Measurements from ENCODE around the gene LRFN2. TPM values are rescaled to one million over a fixed set of nuclear protein-coding genes. Genes with fewer than 3 reads are reported as not detected.
A peak's percentile ranks its signal among the peaks of the same experiment; 100 is the strongest.

The LRFN2 gene
- total RNA-seq, 3 donors from 2014 or later: 0.14 to 0.29 (median 0.16) TPM

DNA sequence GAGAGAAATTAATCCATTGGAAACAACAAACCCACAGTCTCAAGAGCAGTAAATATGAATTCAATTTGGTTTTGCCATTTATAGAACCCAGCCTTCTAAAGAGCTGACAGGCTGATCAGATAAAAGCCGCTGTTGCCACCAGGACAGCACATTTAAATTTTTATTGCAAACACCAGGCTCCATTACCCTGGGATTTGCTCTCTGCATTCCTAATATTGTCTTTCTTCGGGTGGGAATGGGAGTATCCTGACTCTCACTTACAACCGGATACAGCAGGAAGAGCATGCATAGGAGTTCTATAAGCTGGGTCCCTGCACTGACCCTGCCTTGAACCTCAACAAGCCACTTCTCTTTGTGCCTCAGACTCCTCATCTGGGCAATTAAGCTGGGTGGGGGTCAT lies 142.9 kb downstream of the LRFN2 start:
- no peaks in the 10 kb centered on the region for H3K9me3 ChIP-seq
- DNase-seq (no peak), ATAC-seq (peak; percentile 31)
- H3K4me1 ChIP-seq (ENCODE audit: low read depth): no peaks in the 10 kb centered on the region
- TF ChIP-seq, protein P1, sequence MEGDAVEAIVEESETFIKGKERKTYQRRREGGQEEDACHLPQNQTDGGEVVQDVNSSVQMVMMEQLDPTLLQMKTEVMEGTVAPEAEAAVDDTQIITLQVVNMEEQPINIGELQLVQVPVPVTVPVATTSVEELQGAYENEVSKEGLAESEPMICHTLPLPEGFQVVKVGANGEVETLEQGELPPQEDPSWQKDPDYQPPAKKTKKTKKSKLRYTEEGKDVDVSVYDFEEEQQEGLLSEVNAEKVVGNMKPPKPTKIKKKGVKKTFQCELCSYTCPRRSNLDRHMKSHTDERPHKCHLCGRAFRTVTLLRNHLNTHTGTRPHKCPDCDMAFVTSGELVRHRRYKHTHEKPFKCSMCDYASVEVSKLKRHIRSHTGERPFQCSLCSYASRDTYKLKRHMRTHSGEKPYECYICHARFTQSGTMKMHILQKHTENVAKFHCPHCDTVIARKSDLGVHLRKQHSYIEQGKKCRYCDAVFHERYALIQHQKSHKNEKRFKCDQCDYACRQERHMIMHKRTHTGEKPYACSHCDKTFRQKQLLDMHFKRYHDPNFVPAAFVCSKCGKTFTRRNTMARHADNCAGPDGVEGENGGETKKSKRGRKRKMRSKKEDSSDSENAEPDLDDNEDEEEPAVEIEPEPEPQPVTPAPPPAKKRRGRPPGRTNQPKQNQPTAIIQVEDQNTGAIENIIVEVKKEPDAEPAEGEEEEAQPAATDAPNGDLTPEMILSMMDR (IDR thresholded peaks at IDR 0.05): no peak
- intact Hi-C loops (cut with DNase I, micrococcal nuclease): no loop called here
- no peaks in the 10 kb centered on the region for H3K36me3 ChIP-seq (ENCODE audit: low read depth)
- no peak overlapping the region for H3K4me3 ChIP-seq

DNA sequence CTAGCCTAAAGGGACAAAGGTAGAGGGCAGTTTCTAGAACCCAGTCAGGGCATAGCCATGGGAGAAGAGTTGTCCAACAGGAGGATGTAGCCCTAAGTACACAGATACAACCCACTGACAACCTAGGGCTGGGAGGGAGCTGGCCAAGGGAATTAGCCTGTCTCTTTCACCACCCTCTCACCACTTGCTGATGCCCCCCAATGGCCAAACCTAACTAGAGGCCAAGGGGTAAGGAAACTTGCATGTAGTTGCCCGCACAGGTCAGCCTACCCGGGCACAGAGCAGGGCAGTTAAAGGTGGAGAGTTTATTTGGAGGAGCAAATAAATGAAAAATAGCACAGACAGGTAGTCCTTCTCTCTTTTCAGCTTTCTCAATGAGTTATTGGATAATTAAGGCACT lies 143.3 kb downstream of the LRFN2 start:
- TF ChIP-seq, protein P1 (IDR thresholded peaks at IDR 0.05): no peak
- no peak overlapping the region for H3K4me3 ChIP-seq
- DNase-seq (no peak), ATAC-seq (no peak)
- no peaks in the 10 kb centered on the region for H3K9me3 ChIP-seq
- intact Hi-C loops (cut with DNase I, micrococcal nuclease): no loop called here
- H3K4me1 ChIP-seq (ENCODE audit: low read depth): no peaks in the 10 kb centered on the region
- H3K36me3 ChIP-seq (ENCODE audit: low read depth): no peaks in the 10 kb centered on the region

DNA sequence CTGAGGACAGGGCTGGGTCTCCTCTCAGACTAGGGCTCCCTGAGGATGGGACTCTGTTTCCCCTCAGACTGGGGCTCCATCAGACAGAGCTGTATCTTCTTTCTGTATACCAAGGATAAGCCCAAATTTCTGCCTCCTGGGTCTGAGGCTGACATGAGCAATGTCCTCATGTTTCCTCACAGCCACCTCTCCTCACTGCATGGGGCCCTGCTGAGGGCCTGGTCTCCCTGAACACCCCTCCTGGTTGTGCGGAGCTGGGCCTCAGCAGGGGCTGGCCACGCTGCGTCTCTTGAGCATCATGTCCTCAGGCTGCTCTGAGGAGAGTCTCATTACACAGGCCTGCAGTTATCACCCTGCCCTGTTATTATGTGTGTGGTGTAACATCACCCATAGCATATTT lies 144.6 kb downstream of the LRFN2 start:
- ATAC-seq (no peak), DNase-seq (no peak)
- Histone ChIP-seq H3K36me3 (ENCODE audit: low read depth) (no peaks in the 10 kb centered on the region), H3K4me3 (no peak overlapping the region), H3K4me1 (ENCODE audit: low read depth) (no peaks in the 10 kb centered on the region), H3K9me3 (no peaks in the 10 kb centered on the region)
- intact Hi-C loops (cut with DNase I, micrococcal nuclease): no loop called here
- TF ChIP-seq, protein P1 (IDR thresholded peaks at IDR 0.05): no peak

DNA sequence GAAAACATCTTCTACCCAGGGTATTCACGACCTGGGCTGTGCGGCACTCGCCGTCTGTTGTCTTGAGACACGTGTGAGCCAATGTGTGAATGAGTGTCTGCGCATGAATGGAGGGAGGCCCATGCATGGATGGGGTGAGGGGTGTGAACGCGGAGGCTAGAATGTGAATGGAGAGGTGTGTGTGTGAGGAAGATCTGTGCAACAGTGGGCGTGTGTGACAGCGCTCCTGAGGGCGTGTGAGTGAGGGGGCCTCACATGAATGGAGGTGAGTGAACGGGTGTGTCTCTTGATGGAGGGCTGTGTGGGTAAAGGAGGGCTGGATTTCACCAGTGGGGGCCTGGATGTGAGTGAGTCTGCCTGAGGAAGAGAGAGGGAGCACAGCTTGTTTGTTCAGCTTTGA lies 146.0 kb downstream of the LRFN2 start:
- TF ChIP-seq, protein P1 (IDR thresholded peaks at IDR 0.05): no peak
- Histone ChIP-seq H3K4me3 (no peak overlapping the region), H3K36me3 (ENCODE audit: low read depth) (no peaks in the 10 kb centered on the region), H3K4me1 (ENCODE audit: low read depth) (no peaks in the 10 kb centered on the region), H3K9me3 (no peaks in the 10 kb centered on the region)
- no peak for DNase-seq
- no peak for ATAC-seq
- intact Hi-C loops (cut with DNase I, micrococcal nuclease): no loop called here

DNA sequence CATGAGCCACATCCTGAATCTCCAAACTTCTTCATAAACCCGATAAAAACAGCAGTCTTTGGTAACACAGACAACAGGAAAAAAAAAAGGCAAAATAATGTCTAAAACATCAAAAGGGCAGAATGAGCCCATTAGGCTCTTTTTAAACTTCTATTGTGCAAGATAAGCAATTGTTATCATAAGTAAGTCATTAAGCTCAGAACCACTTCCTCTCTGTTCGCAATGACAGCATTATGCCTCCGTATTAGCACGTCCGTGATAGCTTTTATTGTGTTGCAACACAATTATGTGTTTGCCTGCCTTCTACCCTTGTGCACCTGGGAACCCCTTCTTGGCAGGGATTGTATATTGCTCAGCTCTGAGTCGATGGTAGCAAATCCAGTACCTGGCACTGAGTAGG lies 147.1 kb downstream of the LRFN2 start:
- ATAC-seq: no peak

More for the DNA sequence above, 147.1 kb downstream of the LRFN2 start:
- H3K4me3 ChIP-seq: no peak overlapping the region
- H3K36me3 ChIP-seq (ENCODE audit: low read depth): no peaks in the 10 kb centered on the region
- H3K4me1 ChIP-seq (ENCODE audit: low read depth): no peaks in the 10 kb centered on the region
- TF ChIP-seq, protein P1 (IDR thresholded peaks at IDR 0.05): no peak
- intact Hi-C loops (cut with DNase I, micrococcal nuclease): no loop called here
- no peaks in the 10 kb centered on the region for H3K9me3 ChIP-seq
- no peak for DNase-seq
